Tibial artery (tissue), 4 donors: ENCODE measurements around the gene ITPRIPL2.

ENCODE experiments used
- DNase-seq, 2 donors: peaks; one replicate each; pipeline ENCODE4 v3.0.0-alpha.2; 2019
- H3K27ac ChIP-seq, 2 donors: fragments of 200-600 bp; sonication (generic) in 1 of 2; 1 replicate in 1 of 2; 2 replicates in 1 of 2; pipeline ENCODE4 v1.5.1; 2018 to 2019; ENCODE audit warnings: mild to moderate bottlenecking in 1 of 2
- H3K27me3 ChIP-seq, 2 donors: fragments of 200-600 bp; sonication (generic) in 1 of 2; one replicate each; pipeline versions ENCODE4 v1.5.1 to v1.6.0; 2016 to 2019
- H3K36me3 ChIP-seq, 3 donors: fragments of 200-600 bp; sonication (generic) in 2 of 3; one replicate each; pipeline ENCODE4 v1.5.1; 2016 to 2019; ENCODE audit warnings: mild to moderate bottlenecking in 2 of 3
- H3K4me1 ChIP-seq, 4 donors: fragments of 200-600 bp; sonication (generic) in 2 of 4; 1 replicate in 3 of 4; 2 replicates in 1 of 4; pipeline ENCODE4 v1.5.1; 2016 to 2019
- H3K4me3 ChIP-seq, 2 donors: fragments of 200-600 bp; sonication (generic) in 1 of 2; 1 replicate in 1 of 2; 2 replicates in 1 of 2; pipeline ENCODE4 v1.5.1; 2018 to 2019; ENCODE audit warnings: mild to moderate bottlenecking in 2 of 2
- H3K9me3 ChIP-seq, 3 donors: fragments of 200-600 bp; sonication (generic) in 1 of 3; one replicate each; pipeline ENCODE4 v1.5.1; 2016 to 2019
- CTCF ChIP-seq, 2 experiments: fragments of 200-600 bp in 1 of 2; fragments of 450-650 bp in 1 of 2; IDR thresholded peaks; one replicate each; pipeline ENCODE4 v1.5.1; 2017 to 2019; ENCODE audit warnings: antibody characterized with exemption in 2 of 2, mild to moderate bottlenecking in 1 of 2, moderate library complexity in 1 of 2
- intact Hi-C: fragments of 100-400 bp; cut with DNase I; formaldehyde crosslinking; loops from one replicate; pipeline ENCODE4 v1.15.0; 2023; ENCODE audit warnings: low total_unique reads

Gene ITPRIPL2

GRCh38 chr16:19113577-19114358 is at the start of gene ITPRIPL2:
Gene ITPRIPL2, plus strand, starts transcription at chr16:19113964. Its CDS starts 498 bp downstream, at chr16:19114462.
- Histone ChIP-seq H3K4me3 (peak within 1 kb of the TSS; percentile 82 to 98), H3K4me1 (peaks cover 3 to 50% (median 43%) of the 10 kb centered on the region in 4 donors), H3K9me3 (no peaks in the 10 kb centered on the region), H3K36me3 (peaks cover 0 to 13% (median 13%) of the 10 kb centered on the region in 3 donors), H3K27me3 (no peaks in the 10 kb centered on the region), H3K27ac (peak within 1 kb of the TSS; percentile 95 to 98)
- intact Hi-C loops = no loop called here
- DNase-seq = peak; percentile 90 to 95
- TF ChIP-seq CTCF (IDR thresholded peaks at IDR 0.05) = peak in 1 of 2 experiments; percentile 11

GRCh38 chr16:19066988-19067348 is 46.8 kb upstream of the ITPRIPL2 start:
- TF ChIP-seq CTCF (IDR thresholded peaks at IDR 0.05) = no peak
- H3K27me3 ChIP-seq = no peaks in the 10 kb centered on the region
- H3K36me3 ChIP-seq = peaks cover 0 to 10% (median 2%) of the 10 kb centered on the region in 3 donors
- DNase-seq = no peak
- H3K4me3 ChIP-seq = peak overlapping the region; percentile 80 to 81
- H3K27ac ChIP-seq = peak overlapping the region; percentile 98 to 99
- no peaks in the 10 kb centered on the region for H3K9me3 ChIP-seq
- intact Hi-C loops = loop anchor here (10.0 kb wide), 1 partner anchor 82 kb away; the partner anchor contains the start of gene TMC7
- peaks cover 0 to 19% (median 13%) of the 10 kb centered on the region in 4 donors for H3K4me1 ChIP-seq

- peaks cover 0 to 15% (median 9%) of the 10 kb centered on the region in 3 donors for H3K36me3 ChIP-seq
- H3K4me3 ChIP-seq = peak within 1 kb of the TSS; percentile 80 to 81
- H3K9me3 ChIP-seq = no peaks in the 10 kb centered on the region
- intact Hi-C loops = loop anchor here (10.0 kb wide), 1 partner anchor 83 kb away; the partner anchor contains the start of gene TMC7
- H3K27ac ChIP-seq = peak within 1 kb of the TSS; percentile 98 to 99
- peak in 1 of 2 experiments; percentile 17 for TF ChIP-seq CTCF (IDR thresholded peaks at IDR 0.05)
- peaks cover 0 to 19% (median 13%) of the 10 kb centered on the region in 4 donors for H3K4me1 ChIP-seq
- H3K27me3 ChIP-seq = no peaks in the 10 kb centered on the region
- peak; percentile 99 for DNase-seq
These were observed 46.2 kb upstream of the ITPRIPL2 start, which contains the start of gene COQ7 for GRCh38 chr16:19067349-19068236. Gene COQ7, plus strand, starts transcription at chr16:19067614. Its CDS starts 51 bp downstream, at chr16:19067665.

GRCh38 chr16:19068237-19068815 is 45.4 kb upstream of the ITPRIPL2 start:
- no peaks in the 10 kb centered on the region for H3K9me3 ChIP-seq

More at GRCh38 chr16:19068237-19068815, 45.4 kb upstream of the ITPRIPL2 start:
- Histone ChIP-seq H3K27me3 (no peaks in the 10 kb centered on the region), H3K4me3 (peak overlapping the region; percentile 80 to 81), H3K4me1 (peaks cover 0 to 19% (median 13%) of the 10 kb centered on the region in 4 donors), H3K27ac (peak overlapping the region; percentile 98 to 99), H3K36me3 (peaks cover 2 to 22% (median 16%) of the 10 kb centered on the region in 3 donors)
- no peak for DNase-seq
- no peak for TF ChIP-seq CTCF (IDR thresholded peaks at IDR 0.05)
- intact Hi-C loops = loop anchor here (10.0 kb wide), 1 partner anchor 84 kb away; the partner anchor contains the start of gene TMC7
